Body of pancreas (tissue), 4 donors: Measurements from ENCODE around the gene TMEM79.

Experiments
- POLR2A ChIP-seq, 3 donors: fragments of 450-650 bp; IDR thresholded peaks; one replicate each; pipeline ENCODE4 v1.6.1; 2016; ENCODE audit warnings: antibody characterized with exemption in 3 of 3, mild to moderate bottlenecking in 2 of 3
- TF ChIP-seq, protein P1 (sequence below), 7 experiments: fragments of 450-650 bp in 4 of 7; fragments of 200-600 bp in 3 of 7; sonication (generic) in 3 of 7; IDR thresholded peaks; one replicate each; pipeline ENCODE4 v1.5.1; 2016 to 2019; ENCODE audit warnings: antibody characterized with exemption in 7 of 7

DNA sequence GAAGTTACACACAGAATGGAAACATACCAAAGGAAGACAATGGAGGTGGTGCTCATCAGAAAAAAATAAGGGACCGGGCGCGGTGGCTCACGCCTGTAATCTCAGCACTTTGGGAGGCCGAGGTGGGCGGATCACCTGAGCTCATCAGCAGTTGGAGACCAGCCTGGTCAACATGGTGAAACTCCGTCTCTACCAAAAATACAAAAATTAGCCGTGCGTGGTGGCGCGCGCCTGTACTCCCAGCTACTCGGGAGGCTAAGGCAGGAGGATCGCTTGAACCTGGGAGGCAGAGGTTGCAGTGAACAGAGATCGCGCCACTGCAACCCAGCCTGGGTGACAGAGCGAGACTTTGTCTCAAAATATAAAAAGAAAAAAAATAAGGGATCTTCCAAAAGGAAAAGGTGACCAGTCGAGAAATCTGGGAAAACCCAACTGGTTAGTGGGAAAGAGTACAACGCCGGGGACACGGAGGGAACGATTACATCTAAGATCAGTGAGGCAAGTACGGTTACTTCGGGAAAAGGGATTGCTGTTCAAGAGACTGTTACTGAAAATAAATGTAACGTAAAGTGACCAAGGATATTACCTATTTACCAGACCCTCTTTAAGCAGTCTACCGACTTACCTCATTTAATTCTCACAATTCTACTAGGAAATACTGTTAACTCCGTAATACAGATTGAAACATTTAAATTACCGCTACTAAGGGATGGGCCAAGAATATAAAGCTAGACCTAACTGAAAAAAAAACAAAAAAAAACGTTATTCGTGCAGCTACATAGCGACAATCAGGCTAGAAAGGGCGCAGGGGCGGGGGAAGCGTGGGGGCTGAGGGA, 53.1 kb downstream of the TMEM79 start:
- TF ChIP-seq, protein P1, sequence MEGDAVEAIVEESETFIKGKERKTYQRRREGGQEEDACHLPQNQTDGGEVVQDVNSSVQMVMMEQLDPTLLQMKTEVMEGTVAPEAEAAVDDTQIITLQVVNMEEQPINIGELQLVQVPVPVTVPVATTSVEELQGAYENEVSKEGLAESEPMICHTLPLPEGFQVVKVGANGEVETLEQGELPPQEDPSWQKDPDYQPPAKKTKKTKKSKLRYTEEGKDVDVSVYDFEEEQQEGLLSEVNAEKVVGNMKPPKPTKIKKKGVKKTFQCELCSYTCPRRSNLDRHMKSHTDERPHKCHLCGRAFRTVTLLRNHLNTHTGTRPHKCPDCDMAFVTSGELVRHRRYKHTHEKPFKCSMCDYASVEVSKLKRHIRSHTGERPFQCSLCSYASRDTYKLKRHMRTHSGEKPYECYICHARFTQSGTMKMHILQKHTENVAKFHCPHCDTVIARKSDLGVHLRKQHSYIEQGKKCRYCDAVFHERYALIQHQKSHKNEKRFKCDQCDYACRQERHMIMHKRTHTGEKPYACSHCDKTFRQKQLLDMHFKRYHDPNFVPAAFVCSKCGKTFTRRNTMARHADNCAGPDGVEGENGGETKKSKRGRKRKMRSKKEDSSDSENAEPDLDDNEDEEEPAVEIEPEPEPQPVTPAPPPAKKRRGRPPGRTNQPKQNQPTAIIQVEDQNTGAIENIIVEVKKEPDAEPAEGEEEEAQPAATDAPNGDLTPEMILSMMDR (IDR thresholded peaks at IDR 0.05), result no peak
- no peak for TF ChIP-seq POLR2A (IDR thresholded peaks at IDR 0.05)
